Dermis blood vessel endothelial cell (primary cell): ENCODE measurements around the gene LRRC32. TPM values are rescaled to one million over a fixed set of nuclear protein-coding genes. Genes with fewer than 3 reads are reported as not detected.
"Not testable (repeated sequence)": the region's sequence is repeated elsewhere in the genome, so short reads cannot be mapped to it uniquely, and the experiment has no call there.

Experiments used
- DNase-seq: peaks from one replicate; pipeline ENCODE4 v3.0.0; 2010
- total RNA-seq: library from RNA; depleted of rRNA; stranded (reverse); fragments of >200 nt; gene quantifications from 2 replicates; pipeline ENCODE4 v1.2.3, GENCODE V29; 2014

The LRRC32 gene
- total RNA-seq, 1 donor from 2014 or later: 80.8 TPM

DNA sequence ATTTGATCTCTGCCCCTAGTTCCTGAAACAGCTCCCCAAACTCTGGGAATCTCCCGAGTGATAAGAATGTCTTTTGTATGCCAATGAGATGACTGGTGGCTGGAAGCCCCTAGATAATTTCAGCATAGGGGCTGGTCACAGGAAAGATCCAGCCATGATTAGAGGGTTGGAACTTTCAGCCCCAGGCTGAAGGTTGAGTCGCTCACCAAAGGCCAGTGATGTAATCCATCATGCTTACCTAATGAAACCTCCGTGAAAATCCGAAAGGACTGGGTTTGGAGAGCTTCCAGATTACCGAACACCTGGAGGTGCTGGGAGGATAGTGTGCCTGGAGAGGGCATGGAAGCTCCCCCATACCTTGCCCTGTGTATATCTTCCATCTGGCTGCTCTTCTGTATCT is 26.0 kb downstream of the LRRC32 start:
- no peak for DNase-seq

DNA sequence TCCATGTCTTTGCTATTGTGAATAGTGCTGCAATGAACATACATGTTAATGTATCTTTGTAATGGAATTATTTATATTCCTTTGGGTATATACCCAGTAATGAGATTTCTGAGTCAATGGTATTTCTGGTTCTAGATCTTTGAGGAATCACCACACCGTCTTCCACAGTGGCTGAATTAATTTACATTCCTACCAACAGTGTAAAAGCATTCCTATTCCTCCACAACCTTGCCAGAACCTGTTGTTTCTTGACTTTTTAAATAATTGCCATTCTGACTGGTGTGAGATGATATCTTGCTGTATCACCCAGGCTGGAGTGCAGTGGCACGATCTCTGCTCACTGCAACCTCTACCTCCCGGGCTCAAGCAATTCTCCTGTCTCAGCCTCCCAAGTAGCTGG is 26.8 kb downstream of the LRRC32 start:
- DNase-seq: not testable (repeated sequence)

DNA sequence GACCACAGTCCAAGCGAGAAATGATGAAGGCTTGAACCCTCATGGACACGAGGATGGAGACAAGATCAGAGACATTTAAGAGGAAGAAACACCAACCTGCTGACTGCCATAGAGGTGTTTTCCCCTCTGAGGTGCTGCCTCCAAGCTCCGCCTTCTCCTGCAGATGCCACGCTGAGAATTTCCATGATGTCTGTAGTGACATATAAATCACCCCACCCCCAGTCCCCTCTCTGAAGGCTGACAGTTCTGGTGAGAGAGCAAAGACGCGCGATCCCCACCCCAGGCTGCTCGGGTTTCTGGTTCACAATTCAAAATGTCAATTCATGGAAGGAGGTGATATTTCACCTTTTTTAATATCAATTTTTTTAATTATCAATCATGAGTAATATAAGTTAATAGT is 28.2 kb downstream of the LRRC32 start:
- DNase-seq: no peak

GRCh38 chr11:76641905-76642304 is 28.6 kb downstream of the LRRC32 start:
- no peak for DNase-seq

GRCh38 chr11:76640501-76640900 is 30.0 kb downstream of the LRRC32 start:
- no peak for DNase-seq

DNA sequence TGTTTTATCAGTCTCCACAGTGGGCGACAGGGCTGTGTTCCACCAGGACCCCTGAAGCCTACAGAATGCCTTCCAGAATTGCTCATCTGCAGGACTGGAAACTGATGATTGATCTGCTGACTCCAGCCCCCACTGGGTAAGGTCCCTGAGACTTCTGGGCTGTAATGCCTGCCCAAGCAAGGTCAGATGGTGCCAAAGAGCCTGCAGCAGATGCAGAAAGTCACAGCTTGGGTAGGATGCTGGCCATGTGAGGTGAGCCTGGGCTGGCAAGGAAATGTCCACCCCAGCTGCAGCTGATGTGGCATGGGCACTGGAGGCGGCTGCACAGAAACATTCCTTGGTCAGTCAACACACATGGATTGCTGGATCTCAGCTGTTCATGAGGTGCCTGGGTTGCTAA is 30.9 kb downstream of the LRRC32 start:
- no peak for DNase-seq

GRCh38 chr11:76638270-76639197 is 32.0 kb downstream of the LRRC32 start:
- DNase-seq: no peak

GRCh38 chr11:76637491-76638269 is 32.9 kb downstream of the LRRC32 start:
- DNase-seq: peak; percentile 65

DNA sequence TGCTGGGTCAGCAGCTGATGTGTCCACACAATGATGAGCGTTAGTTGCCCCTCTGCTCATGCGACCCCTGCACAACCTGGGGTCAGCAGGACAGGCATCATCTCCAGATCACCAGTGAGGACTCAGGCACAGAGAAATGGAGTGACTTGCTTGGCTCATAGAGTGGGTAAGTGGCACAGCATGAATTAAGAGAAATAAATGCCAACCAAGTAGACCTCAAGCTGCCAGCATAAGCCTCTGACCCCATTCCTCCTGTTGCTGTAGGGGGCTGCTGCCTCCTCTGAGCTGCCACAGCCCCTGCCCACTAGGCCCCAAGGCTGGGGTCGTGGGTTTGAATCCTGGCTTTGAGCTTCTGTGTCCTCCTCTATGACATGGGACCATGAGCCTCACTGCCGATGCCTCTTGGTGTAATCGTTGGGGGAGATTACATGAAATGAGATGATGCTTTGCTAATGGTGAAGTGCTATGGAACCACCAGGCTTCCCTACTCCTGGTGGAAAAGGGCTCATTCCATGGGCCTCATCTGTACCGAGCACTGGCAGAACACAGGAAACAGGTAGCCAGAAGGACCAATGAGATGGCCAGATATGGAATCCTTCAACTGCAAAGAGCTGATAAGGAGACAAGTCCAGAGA is 33.6 kb downstream of the LRRC32 start:
- no peak for DNase-seq

- no peak for DNase-seq
Measured at GRCh38 chr11:76635991-76636738, 34.4 kb downstream of the LRRC32 start.

GRCh38 chr11:76634886-76635285 is 35.7 kb downstream of the LRRC32 start:
- no peak for DNase-seq

DNA sequence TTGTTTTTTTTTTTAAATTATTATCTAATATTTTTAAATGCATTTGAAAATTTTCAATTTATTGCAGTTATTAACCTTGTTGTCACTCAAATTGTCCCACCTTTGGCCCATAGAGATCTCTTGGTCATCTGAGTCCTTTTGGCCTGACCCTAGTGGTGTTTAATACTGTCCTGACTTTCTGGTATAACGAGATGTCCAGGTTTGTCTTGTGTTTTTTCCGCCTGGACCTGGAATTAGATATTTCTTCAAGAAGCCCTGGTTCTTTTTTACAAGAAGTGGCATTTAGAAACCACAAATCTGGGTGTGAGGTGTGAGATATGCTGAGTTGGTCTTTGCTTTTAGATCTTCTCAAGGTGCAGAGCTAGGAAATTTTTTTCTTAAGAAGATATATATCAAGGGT is 38.1 kb downstream of the LRRC32 start:
- DNase-seq: no peak

- DNase-seq: peak; percentile 71
Measured at GRCh38 chr11:76631566-76632308, 38.8 kb downstream of the LRRC32 start.

GRCh38 chr11:76630600-76631281 is 39.8 kb downstream of the LRRC32 start:
- DNase-seq: no peak

DNA sequence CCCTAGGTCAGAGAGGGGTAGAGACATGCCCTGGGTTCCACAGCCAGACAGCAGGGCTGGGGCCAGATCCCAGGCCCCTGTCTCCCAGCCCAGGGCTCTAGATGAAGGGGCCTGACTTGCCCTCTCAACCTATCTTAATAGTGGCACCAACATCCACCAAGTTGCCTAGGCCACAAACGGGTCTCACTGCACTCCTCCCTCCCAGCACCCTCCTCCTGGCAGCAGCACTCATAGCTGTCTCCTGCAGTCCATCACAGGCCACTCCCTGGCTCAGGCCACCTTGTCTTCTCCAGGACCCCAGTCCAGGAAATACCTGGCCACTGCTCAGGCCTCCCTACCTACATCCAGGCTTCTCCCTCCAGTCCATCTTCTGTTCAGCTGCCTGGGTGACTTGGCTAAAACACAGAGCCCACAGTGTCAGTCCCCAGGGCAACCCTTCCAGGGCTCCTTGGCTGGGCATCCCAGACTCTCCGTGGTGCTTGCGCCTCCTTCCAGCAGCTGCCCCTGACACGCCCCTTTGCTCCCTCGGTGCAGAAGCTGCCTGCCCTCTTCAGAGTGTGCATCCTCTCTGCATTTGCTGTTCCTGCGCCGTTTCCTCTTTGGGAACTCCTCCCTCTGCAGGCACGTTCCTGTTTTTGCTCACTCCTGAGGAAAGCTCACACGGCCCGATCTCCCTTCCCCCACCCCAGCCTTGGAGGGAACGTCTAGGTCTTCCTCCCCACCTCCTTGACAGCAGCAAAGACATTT is 40.5 kb downstream of the LRRC32 start:
- DNase-seq: peak; percentile 98

GRCh38 chr11:76629116-76629852 is 41.3 kb downstream of the LRRC32 start:
- DNase-seq: peak; percentile 99

DNA sequence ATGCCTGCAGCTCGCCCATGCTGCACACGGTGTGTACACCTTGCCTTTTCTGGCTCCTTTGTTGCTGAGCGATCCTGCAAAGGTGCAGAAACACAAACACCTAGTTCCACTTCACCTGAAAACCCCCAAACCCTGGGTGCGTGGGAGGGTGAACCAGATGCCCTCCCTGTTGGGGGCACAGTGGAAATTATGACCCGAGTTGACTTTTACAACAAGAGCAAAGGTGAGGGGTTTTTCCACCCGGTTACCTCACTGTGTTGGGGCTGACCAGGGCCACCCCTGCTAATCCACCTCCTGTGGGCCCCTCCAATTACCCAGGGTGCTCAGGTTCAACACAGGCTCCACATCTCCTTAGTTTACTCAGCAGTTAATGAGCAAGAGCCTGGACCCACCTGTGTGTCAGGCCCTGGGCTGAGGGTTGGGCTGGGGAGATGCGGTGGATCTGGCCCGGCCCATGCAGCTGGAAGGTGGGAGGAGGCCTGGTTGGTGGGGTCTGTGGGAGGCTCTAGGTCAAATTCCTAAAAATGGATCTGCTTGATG is 42.1 kb downstream of the LRRC32 start:
- no peak for DNase-seq

DNA sequence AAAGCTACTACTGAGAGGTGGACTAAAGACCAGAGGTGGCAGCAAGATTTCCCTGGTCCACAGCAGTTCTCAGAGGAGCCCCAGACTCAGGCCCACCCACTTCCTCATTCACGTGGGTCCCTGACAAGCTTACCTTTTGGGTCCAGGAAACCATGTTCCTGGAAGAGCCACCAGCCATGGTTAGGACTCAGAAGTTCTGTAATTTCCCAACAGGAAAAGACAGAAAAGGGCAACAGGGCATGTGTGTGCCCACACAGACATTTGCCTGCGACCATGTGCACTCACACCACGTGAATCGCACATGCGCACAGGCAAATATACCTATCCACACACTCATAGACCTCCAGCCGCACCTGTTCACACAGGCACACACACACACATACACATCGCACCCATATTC is 42.9 kb downstream of the LRRC32 start:
- no peak for DNase-seq

- DNase-seq: no peak
Measured at GRCh38 chr11:76626921-76627401, 43.6 kb downstream of the LRRC32 start.
